GM12878 (cell line): ENCODE measurements around the gene DPEP1.

Experiments
- CEBPZ ChIP-seq: fragments of 150-350 bp; IDR thresholded peaks from 2 replicates; pipeline ENCODE4 v1.6.1; 2016; ENCODE audit warnings: low read depth, low read length
- MXI1 ChIP-seq: fragments of 150-350 bp; IDR thresholded peaks from 2 replicates; pipeline ENCODE4 v1.6.1; 2011; ENCODE audit warnings: low read depth, mild to moderate bottlenecking, inconsistent platforms, low read length, improper control_type of control experiment

- TF ChIP-seq CEBPZ = no peak
- TF ChIP-seq MXI1 = no peak
Measured at GRCh38 chr16:89595330-89596060, 17.9 kb upstream of the DPEP1 start.
